PC-9 (cell line): ENCODE results near the gene ARHGAP28.

Experiments
- EZH2 ChIP-seq: fragments of 200-600 bp; sonication (generic); IDR thresholded peaks from 2 replicates; pipeline ENCODE4 v1.8.0; 2017; ENCODE audit warnings: antibody characterized with exemption, low read depth
- TF ChIP-seq, protein P1 (sequence below): fragments of 200-600 bp; sonication (generic); conservative IDR thresholded peaks from 2 replicates; pipeline ENCODE4 v1.6.1; 2017; ENCODE audit warnings: mixed run types, antibody characterized with exemption, mild to moderate bottlenecking, moderate library complexity

- TF ChIP-seq, protein P1, sequence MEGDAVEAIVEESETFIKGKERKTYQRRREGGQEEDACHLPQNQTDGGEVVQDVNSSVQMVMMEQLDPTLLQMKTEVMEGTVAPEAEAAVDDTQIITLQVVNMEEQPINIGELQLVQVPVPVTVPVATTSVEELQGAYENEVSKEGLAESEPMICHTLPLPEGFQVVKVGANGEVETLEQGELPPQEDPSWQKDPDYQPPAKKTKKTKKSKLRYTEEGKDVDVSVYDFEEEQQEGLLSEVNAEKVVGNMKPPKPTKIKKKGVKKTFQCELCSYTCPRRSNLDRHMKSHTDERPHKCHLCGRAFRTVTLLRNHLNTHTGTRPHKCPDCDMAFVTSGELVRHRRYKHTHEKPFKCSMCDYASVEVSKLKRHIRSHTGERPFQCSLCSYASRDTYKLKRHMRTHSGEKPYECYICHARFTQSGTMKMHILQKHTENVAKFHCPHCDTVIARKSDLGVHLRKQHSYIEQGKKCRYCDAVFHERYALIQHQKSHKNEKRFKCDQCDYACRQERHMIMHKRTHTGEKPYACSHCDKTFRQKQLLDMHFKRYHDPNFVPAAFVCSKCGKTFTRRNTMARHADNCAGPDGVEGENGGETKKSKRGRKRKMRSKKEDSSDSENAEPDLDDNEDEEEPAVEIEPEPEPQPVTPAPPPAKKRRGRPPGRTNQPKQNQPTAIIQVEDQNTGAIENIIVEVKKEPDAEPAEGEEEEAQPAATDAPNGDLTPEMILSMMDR: no peak
- no peak for TF ChIP-seq EZH2
Observed at GRCh38 chr18:6955304-6955703, 225.8 kb downstream of the ARHGAP28 start.
